Neural progenitor cell (in vitro differentiated cells): Measurements from ENCODE around the gene SMAD4. TPM values are rescaled to one million over a fixed set of nuclear protein-coding genes. Genes with fewer than 3 reads are reported as not detected.
A peak's percentile ranks its signal among the peaks of the same experiment; 100 is the strongest.

Experiments used
- DNase-seq: peaks from one replicate; pipeline ENCODE4 v3.0.0-alpha.2; 2016; ENCODE audit warnings: low spot score
- H2AFZ ChIP-seq: fragments of 200-600 bp; sonication (generic); replicated peaks from 2 replicates; pipeline ENCODE4 v1.6.1; 2016; ENCODE audit warnings: antibody characterized with exemption
- H3F3A ChIP-seq: fragments of 200-600 bp; sonication (generic); 2 replicates; pipeline ENCODE4 v1.6.1; 2016; ENCODE audit warnings: antibody characterized with exemption, low read depth
- H3K27ac ChIP-seq: fragments of 200-600 bp; sonication (generic); 2 replicates; pipeline ENCODE4 v1.5.1; 2016; ENCODE audit warnings: mild to moderate bottlenecking
- H3K27me3 ChIP-seq: fragments of 200-600 bp; sonication (generic); 2 replicates; pipeline ENCODE4 v1.6.1; 2016; ENCODE audit warnings: mild to moderate bottlenecking, moderate library complexity
- H3K36me3 ChIP-seq: fragments of 200-600 bp; sonication (generic); 2 replicates; pipeline ENCODE4 v1.5.1; 2016
- H3K4me1 ChIP-seq: fragments of 200-600 bp; sonication (generic); 2 replicates; pipeline ENCODE4 v1.6.1; 2016; ENCODE audit warnings: mixed run types
- H3K4me2 ChIP-seq: fragments of 200-600 bp; sonication (generic); 2 replicates; pipeline ENCODE4 v1.6.1; 2016
- H3K4me3 ChIP-seq: fragments of 200-600 bp; sonication (generic); 2 replicates; pipeline ENCODE4 v1.5.1; 2016
- H3K79me2 ChIP-seq: fragments of 200-600 bp; sonication (generic); 2 replicates; pipeline ENCODE4 v1.6.1; 2016; ENCODE audit warnings: low read depth
- H3K9ac ChIP-seq: fragments of 200-600 bp; sonication (generic); 2 replicates; pipeline ENCODE4 v1.6.1; 2016
- H3K9me3 ChIP-seq: fragments of 200-600 bp; sonication (generic); 2 replicates; pipeline ENCODE4 v1.5.1; 2016; ENCODE audit warnings: low read depth
- H4K20me1 ChIP-seq: fragments of 200-600 bp; sonication (generic); 2 replicates; pipeline ENCODE4 v1.6.1; 2016; ENCODE audit warnings: low read depth
- H3K27ac Mint-ChIP-seq: 3 replicates; pipeline ENCODE4 v1.8.0; 2021; ENCODE audit warnings: mixed read lengths
- H3K27me3 Mint-ChIP-seq: 2 replicates; pipeline ENCODE4 v1.8.0; 2022; ENCODE audit warnings: low read depth, mild to moderate bottlenecking, inconsistent platforms, moderate library complexity, mixed read lengths; ENCODE audit not compliant: insufficient read depth
- H3K36me3 Mint-ChIP-seq: 3 replicates; pipeline ENCODE4 v1.8.0; 2021; ENCODE audit warnings: mixed read lengths
- H3K4me1 Mint-ChIP-seq: 3 replicates; pipeline ENCODE4 v1.8.0; 2021; ENCODE audit warnings: mixed read lengths
- H3K4me3 Mint-ChIP-seq: 3 replicates; pipeline ENCODE4 v1.8.0; 2021; ENCODE audit warnings: mild to moderate bottlenecking, moderate library complexity, mixed read lengths
- H3K9me3 Mint-ChIP-seq: 3 replicates; pipeline ENCODE4 v1.8.0; 2020; ENCODE audit warnings: mixed read lengths
- CTCF ChIP-seq: fragments of 200-600 bp; sonication (generic); IDR thresholded peaks from 2 replicates; pipeline ENCODE4 v1.5.1; 2017; ENCODE audit warnings: antibody characterized with exemption, mild to moderate bottlenecking
- EZH2 ChIP-seq: fragments of 200-600 bp; sonication (generic); IDR thresholded peaks from 2 replicates; pipeline ENCODE4 v1.6.1; 2017; ENCODE audit warnings: antibody characterized with exemption, mild to moderate bottlenecking, moderate library complexity
- EZH2phosphoT487 ChIP-seq: fragments of 200-600 bp; sonication (generic); IDR thresholded peaks from 2 replicates; pipeline ENCODE4 v1.6.1; 2017; ENCODE audit warnings: antibody characterized with exemption
- total RNA-seq: library from RNA; depleted of rRNA; stranded (reverse); fragments of >200 nt; gene quantifications from 2 replicates; pipeline ENCODE4 v1.2.3, GENCODE V29; 2015; ENCODE audit warnings: low replicate concordance

SMAD4 gene
- total RNA-seq, 1 donor from 2014 or later = 310 TPM

GRCh38 chr18:51044928-51045585, 15.0 kb downstream of the SMAD4 start:
- Mint-ChIP-seq H3K4me1 (peaks cover 8% of the 10 kb centered on the region), H3K4me3 (no peak overlapping the region), H3K36me3 (peaks cover 27% of the 10 kb centered on the region), H3K27me3 (no peaks in the 10 kb centered on the region), H3K9me3 (peaks cover 5% of the 10 kb centered on the region), H3K27ac (no peak overlapping the region)
- peaks cover 22% of the 10 kb centered on the region for H3K36me3 ChIP-seq
- peak overlapping the region; percentile 6 for H3K9ac ChIP-seq
- no peaks in the 10 kb centered on the region for H3K9me3 ChIP-seq
- peaks cover 82% of the 10 kb centered on the region for H4K20me1 ChIP-seq
- H3F3A ChIP-seq = peaks cover 53% of the 10 kb centered on the region
- peaks cover 97% of the 10 kb centered on the region for H3K79me2 ChIP-seq
- peak; percentile 50 for DNase-seq
- H3K4me1 ChIP-seq = peaks cover 20% of the 10 kb centered on the region
- peak overlapping the region; percentile 73 for H3K27ac ChIP-seq
- TF ChIP-seq EZH2 (no peak), EZH2phosphoT487 (peak; percentile 46)
- H2AFZ ChIP-seq = no peak overlapping the region
- no peaks in the 10 kb centered on the region for H3K27me3 ChIP-seq
- no peak overlapping the region for H3K4me3 ChIP-seq
- H3K4me2 ChIP-seq = peak overlapping the region; percentile 62

GRCh38 chr18:51048190-51048589, 18.2 kb downstream of the SMAD4 start:
- Mint-ChIP-seq H3K27me3 (no peaks in the 10 kb centered on the region), H3K4me1 (peaks cover 5% of the 10 kb centered on the region), H3K9me3 (no peaks in the 10 kb centered on the region), H3K27ac (no peak overlapping the region), H3K36me3 (peaks cover 29% of the 10 kb centered on the region), H3K4me3 (no peak overlapping the region)
- H3F3A ChIP-seq = peaks cover 53% of the 10 kb centered on the region
- no peak for DNase-seq
- H3K9me3 ChIP-seq = no peaks in the 10 kb centered on the region
- H3K9ac ChIP-seq = no peak overlapping the region
- peaks cover 93% of the 10 kb centered on the region for H3K79me2 ChIP-seq
- no peak overlapping the region for H3K4me2 ChIP-seq
- H3K4me1 ChIP-seq = peaks cover 20% of the 10 kb centered on the region
- H4K20me1 ChIP-seq = peaks cover 61% of the 10 kb centered on the region
- no peak overlapping the region for H3K4me3 ChIP-seq
- H3K36me3 ChIP-seq = peaks cover 22% of the 10 kb centered on the region
- H2AFZ ChIP-seq = no peak overlapping the region
- H3K27me3 ChIP-seq = no peaks in the 10 kb centered on the region
- no peak for TF ChIP-seq EZH2phosphoT487
- no peak for TF ChIP-seq EZH2
- TF ChIP-seq CTCF = no peak
- H3K27ac ChIP-seq = no peak overlapping the region

GRCh38 chr18:51049137-51049536, 19.1 kb downstream of the SMAD4 start:
- peaks cover 93% of the 10 kb centered on the region for H3K79me2 ChIP-seq

More at GRCh38 chr18:51049137-51049536, 19.1 kb downstream of the SMAD4 start:
- DNase-seq = no peak
- Mint-ChIP-seq H3K4me1 (peaks cover 5% of the 10 kb centered on the region), H3K27ac (no peak overlapping the region), H3K4me3 (no peak overlapping the region), H3K9me3 (no peaks in the 10 kb centered on the region), H3K36me3 (peaks cover 29% of the 10 kb centered on the region), H3K27me3 (no peaks in the 10 kb centered on the region)
- H3K4me1 ChIP-seq = peaks cover 19% of the 10 kb centered on the region
- no peak overlapping the region for H3K9ac ChIP-seq
- H3K36me3 ChIP-seq = peaks cover 22% of the 10 kb centered on the region
- no peak overlapping the region for H3K4me2 ChIP-seq
- peak overlapping the region; percentile 56 for H3K27ac ChIP-seq
- peaks cover 51% of the 10 kb centered on the region for H3F3A ChIP-seq
- H2AFZ ChIP-seq = no peak overlapping the region
- no peaks in the 10 kb centered on the region for H3K27me3 ChIP-seq
- no peaks in the 10 kb centered on the region for H3K9me3 ChIP-seq
- peaks cover 52% of the 10 kb centered on the region for H4K20me1 ChIP-seq
- H3K4me3 ChIP-seq = no peak overlapping the region
- TF ChIP-seq EZH2phosphoT487 (no peak), EZH2 (no peak), CTCF (no peak)
